Right cardiac atrium (tissue), 5 donors: Measurements from ENCODE around the gene OTOP3. TPM values are rescaled to one million over a fixed set of nuclear protein-coding genes. Genes with fewer than 3 reads are reported as not detected.

Source experiments
- ATAC-seq, 2 donors: fragments of 200-7000 bp; cut with Tn5 transposase; one replicate each; pipeline versions ENCODE4 v1.8.0 to v1.9.1; 2020; ENCODE audit warnings: moderate library complexity in 2 of 2, mild to moderate bottlenecking in 1 of 2
- DNase-seq, 3 donors: peaks; one replicate each; pipeline ENCODE4 v3.0.0-alpha.2; 2020
- H3K27ac ChIP-seq: one replicate; pipeline ENCODE4 v1.5.1; 2013; ENCODE audit warnings: mild to moderate bottlenecking, low read length, control low read depth, moderate library complexity
- H3K27me3 ChIP-seq: one replicate; pipeline ENCODE4 v1.6.1; 2013; ENCODE audit not compliant: control insufficient read depth, insufficient read depth
- H3K4me1 ChIP-seq: one replicate; pipeline ENCODE4 v1.6.1; 2013; ENCODE audit warnings: low read length; ENCODE audit not compliant: control insufficient read depth, insufficient read depth
- H3K4me3 ChIP-seq: one replicate; pipeline ENCODE4 v1.5.1; 2013; ENCODE audit warnings: low read length, control low read depth
- H3K9me3 ChIP-seq: one replicate; pipeline ENCODE4 v1.6.1; 2013; ENCODE audit warnings: low read length; ENCODE audit not compliant: control insufficient read depth
- WGBS: extraction: QIAGEN DNeasy Blood & Tissue Kit; methylation state at CpG from one replicate; pipeline ENCODE4 v1.1.7; 2013; 5-methylcytosine and 5-hydroxymethylcytosine counted together
- intact Hi-C, 4 donors: fragments of 100-400 bp; cut with DNase I; formaldehyde crosslinking; loops; one replicate each; pipeline versions ENCODE4 v1.11.0 to v1.14.0; 2022 to 2023
- polyA plus RNA-seq: library from polyadenylated mRNA; stranded (reverse); fragments of 200-250 nt; gene quantifications from one replicate; pipeline ENCODE4 v1.2.3, GENCODE V29; 2013
- total RNA-seq, 4 donors: library from RNA; stranded (reverse); fragmentation: NEBNext Ultra II Directional; extraction: Animal tissue kit (Norgen Biotek cat#: 25700); gene quantifications; one replicate each; pipeline ENCODE4 v1.2.1, GENCODE V29; 2021
- donor health status: healthy with polysubstance abuse.
- donor health status: DM: no; HTN: yes; CAD: no.
- donor health status: DM: no; HTN: no; CAD: no.
- donor health status: DM: no; HTN: yes; CAD: no; lungs with severe emphysema.
- donor health status: DM: yes; HTN: yes; CAD: no.

Gene OTOP3
- total and polyA plus RNA-seq, 5 donors: not detected

DNA sequence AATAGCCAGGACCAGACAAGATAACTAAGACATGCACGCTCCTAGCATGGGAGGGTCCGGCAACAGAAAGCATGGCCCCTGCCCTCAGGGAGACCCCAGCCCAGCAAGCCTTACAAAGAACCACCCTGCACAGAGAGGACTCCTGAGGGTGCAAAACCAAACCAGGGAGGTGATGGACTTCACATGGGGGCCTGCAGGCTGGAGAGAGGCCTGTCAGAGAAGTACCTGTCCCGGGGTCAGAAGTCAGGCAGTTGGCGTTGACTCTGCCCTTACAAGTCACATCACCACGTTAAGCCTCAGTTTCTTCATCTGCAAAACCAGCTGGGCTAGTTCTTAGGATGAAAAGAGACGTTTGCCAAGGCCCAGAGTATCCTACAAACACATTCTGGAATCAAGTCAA lies 6.9 kb upstream of the OTOP3 start:
- intact Hi-C loops: no loop called here
- Histone ChIP-seq H3K27ac (no peak overlapping the region), H3K9me3 (no peaks in the 10 kb centered on the region), H3K4me3 (no peak overlapping the region), H3K27me3 (no peaks in the 10 kb centered on the region), H3K4me1 (no peaks in the 10 kb centered on the region)
- WGBS: 71% methylated on average over 6 of the region's 6 CpGs
- ATAC-seq (no peak), DNase-seq (no peak)

DNA sequence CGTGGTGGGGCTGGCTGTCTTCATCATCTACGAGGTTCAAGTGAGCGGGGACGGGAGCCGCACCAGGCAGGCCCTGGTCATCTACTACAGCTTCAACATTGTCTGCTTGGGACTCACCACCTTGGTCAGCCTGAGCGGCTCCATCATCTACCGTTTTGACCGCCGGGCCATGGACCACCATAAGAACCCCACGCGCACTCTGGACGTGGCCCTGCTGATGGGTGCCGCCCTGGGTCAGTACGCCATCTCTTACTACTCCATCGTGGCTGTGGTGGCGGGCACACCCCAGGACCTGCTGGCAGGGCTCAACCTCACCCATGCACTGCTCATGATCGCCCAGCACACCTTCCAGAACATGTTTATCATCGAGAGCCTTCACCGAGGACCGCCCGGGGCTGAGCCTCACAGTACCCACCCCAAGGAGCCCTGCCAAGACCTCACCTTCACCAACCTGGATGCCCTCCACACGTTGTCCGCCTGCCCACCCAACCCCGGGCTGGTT lies 5.1 kb upstream of the OTOP3 start:
- no peak for DNase-seq
- no peaks in the 10 kb centered on the region for H3K9me3 ChIP-seq
- H3K4me1 ChIP-seq: no peaks in the 10 kb centered on the region
- no peaks in the 10 kb centered on the region for H3K27me3 ChIP-seq
- WGBS: 86% methylated on average over 24 of the region's 24 CpGs
- ATAC-seq: no peak
- H3K27ac ChIP-seq: no peak overlapping the region
- H3K4me3 ChIP-seq: no peak overlapping the region
- intact Hi-C loops: no loop called here

DNA sequence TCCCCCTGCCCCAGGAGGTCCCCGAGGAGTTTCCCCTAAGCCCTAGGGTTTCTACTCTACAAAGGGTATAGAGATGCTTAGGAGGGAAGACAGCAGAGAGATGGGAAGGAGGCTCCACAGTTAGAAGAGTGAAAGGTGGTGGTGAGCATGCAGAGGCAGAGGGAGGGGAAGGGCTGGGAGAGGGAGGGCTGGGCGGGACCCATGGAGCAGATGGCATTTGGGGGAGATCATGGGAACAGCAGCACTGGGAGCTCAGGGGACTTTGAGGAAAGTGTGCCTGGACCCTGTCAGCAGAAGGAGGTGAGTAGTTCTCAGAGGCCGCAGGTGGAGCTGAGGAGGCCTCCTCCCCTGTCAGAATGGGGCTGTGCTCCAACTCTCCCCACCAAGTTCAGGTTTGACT lies 650 bp upstream of the OTOP3 start:
- DNase-seq (no peak), ATAC-seq (no peak)
- Histone ChIP-seq H3K27me3 (no peaks in the 10 kb centered on the region), H3K4me3 (no peak overlapping the region), H3K9me3 (no peaks in the 10 kb centered on the region), H3K4me1 (no peaks in the 10 kb centered on the region), H3K27ac (no peak overlapping the region)
- 54% methylated on average over 3 of the region's 3 CpGs for WGBS
- intact Hi-C loops: no loop called here

GRCh38 chr17:74936470-74936799 lies 737 bp downstream of the OTOP3 start:
- H3K9me3 ChIP-seq: no peaks in the 10 kb centered on the region
- intact Hi-C loops: no loop called here
- no peak for DNase-seq
- 14% methylated on average over 12 of the region's 12 CpGs for WGBS
- H3K27me3 ChIP-seq: no peaks in the 10 kb centered on the region
- no peak overlapping the region for H3K27ac ChIP-seq
- no peaks in the 10 kb centered on the region for H3K4me1 ChIP-seq
- no peak overlapping the region for H3K4me3 ChIP-seq
- no peak for ATAC-seq

DNA sequence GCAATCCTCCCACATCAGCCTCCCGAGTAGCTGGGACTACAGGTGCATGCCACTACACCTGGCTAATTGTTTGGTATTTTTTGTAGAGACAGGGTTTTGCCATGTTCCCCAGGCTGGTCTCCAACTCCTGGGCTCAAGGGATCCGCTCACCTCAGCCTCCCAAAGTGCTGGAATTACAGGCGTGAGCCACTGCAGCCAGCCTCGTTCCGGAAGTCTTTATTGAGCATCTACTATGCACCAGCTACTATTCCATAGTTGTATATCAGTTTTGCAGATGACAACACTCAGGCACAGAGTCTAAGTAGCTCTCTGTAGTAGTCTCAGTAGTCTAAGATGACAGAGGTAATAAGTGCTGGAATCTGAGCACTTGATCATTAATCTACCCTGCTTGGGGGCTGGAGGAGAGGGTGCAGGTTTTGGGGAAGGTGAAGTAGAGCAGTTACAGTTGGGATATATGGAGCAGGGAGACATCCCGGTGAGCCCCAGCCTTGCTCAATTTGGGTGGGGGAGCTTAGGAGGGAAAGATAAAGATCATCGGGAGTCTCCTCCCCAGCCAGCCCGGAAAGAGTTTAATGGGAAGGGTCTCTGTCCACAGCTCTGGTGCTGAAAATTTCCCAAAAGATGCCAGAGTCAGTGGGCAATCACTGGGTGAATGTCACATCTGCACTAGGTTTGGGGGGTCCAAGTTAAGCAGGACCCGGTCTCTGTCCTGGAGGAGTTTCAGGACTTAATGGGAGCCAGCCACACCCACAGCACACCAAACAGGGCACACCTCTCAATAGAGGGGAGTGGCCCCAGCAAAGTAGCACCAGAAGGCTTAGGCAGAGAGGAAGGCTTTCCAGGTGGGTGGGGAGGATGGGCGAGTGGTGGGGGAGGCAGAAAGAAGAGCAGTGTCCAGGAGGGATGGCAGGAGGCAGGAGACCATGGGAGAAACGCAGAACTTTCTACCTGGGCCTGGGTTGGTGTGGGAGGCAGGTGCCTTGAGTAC lies 1.7 kb downstream of the OTOP3 start:
- intact Hi-C loops: no loop called here
- Histone ChIP-seq H3K4me1 (no peaks in the 10 kb centered on the region), H3K27ac (no peak overlapping the region), H3K4me3 (no peak overlapping the region), H3K9me3 (no peaks in the 10 kb centered on the region), H3K27me3 (no peaks in the 10 kb centered on the region)
- no peak for DNase-seq
- no peak for ATAC-seq
- 51% methylated on average over 11 of the region's 11 CpGs for WGBS

- intact Hi-C loops: no loop called here
- Histone ChIP-seq H3K4me3 (no peak overlapping the region), H3K4me1 (no peaks in the 10 kb centered on the region), H3K27ac (no peak overlapping the region), H3K27me3 (no peaks in the 10 kb centered on the region), H3K9me3 (no peaks in the 10 kb centered on the region)
- 46% methylated on average over 8 of the region's 8 CpGs for WGBS
- no peak for ATAC-seq
- no peak for DNase-seq
These were observed 2.7 kb downstream of the OTOP3 start for GRCh38 chr17:74938194-74938950.

GRCh38 chr17:74939534-74939933 lies 3.8 kb downstream of the OTOP3 start:
- no peak for ATAC-seq
- DNase-seq: no peak
- WGBS: 47% methylated on average over 8 of the region's 8 CpGs
- intact Hi-C loops: no loop called here
- H3K27ac ChIP-seq: no peak overlapping the region
- no peak overlapping the region for H3K4me3 ChIP-seq
- H3K9me3 ChIP-seq: no peaks in the 10 kb centered on the region
- no peaks in the 10 kb centered on the region for H3K27me3 ChIP-seq
- no peaks in the 10 kb centered on the region for H3K4me1 ChIP-seq

GRCh38 chr17:74941128-74941725 lies 5.5 kb downstream of the OTOP3 start:
- H3K4me3 ChIP-seq: no peak overlapping the region
- intact Hi-C loops: no loop called here
- no peak overlapping the region for H3K27ac ChIP-seq
- no peaks in the 10 kb centered on the region for H3K9me3 ChIP-seq
- WGBS: 78% methylated on average over 21 of the region's 21 CpGs
- H3K27me3 ChIP-seq: no peaks in the 10 kb centered on the region
- no peak for ATAC-seq
- H3K4me1 ChIP-seq: no peaks in the 10 kb centered on the region
- DNase-seq: no peak

DNA sequence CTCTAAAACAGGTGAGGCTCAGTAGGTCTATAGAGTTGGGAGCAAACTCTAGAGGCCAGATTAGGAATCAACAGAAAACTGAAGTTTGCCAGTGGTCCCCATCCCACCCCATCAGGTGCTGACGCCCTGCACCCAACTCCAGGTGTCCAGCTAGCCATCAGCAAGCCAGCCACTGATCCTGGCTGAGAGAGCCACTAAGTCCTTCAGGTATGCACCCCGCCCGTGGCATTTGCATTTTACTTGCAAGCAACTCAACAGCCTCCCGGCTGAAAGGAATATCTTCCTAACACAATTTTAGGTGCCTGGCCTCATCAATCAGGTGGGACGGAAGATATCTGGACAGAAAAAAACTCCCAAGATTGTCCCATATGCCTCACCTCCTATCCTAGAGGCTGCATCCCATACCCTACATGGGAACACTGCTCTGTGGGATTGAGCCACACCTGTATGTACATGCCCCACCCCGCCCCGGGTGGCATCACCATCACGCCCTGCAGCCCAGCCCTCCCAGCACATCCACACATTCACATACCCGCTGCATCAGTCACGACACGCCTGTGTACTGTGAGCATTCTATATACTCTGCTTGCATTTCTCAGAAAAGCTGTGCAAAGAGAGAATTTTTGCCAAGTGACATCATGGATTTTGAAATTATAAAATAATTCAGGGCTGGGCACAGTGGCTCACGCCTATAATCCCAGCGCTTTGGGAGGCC lies 8.3 kb downstream of the OTOP3 start:
- Histone ChIP-seq H3K27me3 (no peaks in the 10 kb centered on the region), H3K4me3 (no peak overlapping the region), H3K27ac (no peak overlapping the region), H3K9me3 (no peaks in the 10 kb centered on the region), H3K4me1 (no peaks in the 10 kb centered on the region)
- DNase-seq: no peak
- intact Hi-C loops: no loop called here
- 61% methylated on average over 13 of the region's 13 CpGs for WGBS
- no peak for ATAC-seq

GRCh38 chr17:74945543-74945942 lies 9.8 kb downstream of the OTOP3 start:
- no peak overlapping the region for H3K27ac ChIP-seq
- H3K9me3 ChIP-seq: no peaks in the 10 kb centered on the region
- intact Hi-C loops: no loop called here
- H3K4me1 ChIP-seq: no peaks in the 10 kb centered on the region
- DNase-seq: no peak
- no peak for ATAC-seq
- 45% methylated on average over 6 of the region's 6 CpGs for WGBS
- H3K27me3 ChIP-seq: no peaks in the 10 kb centered on the region
- no peak overlapping the region for H3K4me3 ChIP-seq
